Stimulated activated CD4-positive, alpha-beta T cell treated with anti-CD3 and anti-CD28 coated beads, Interleukin-12 subunit alpha, Interleukin-12 subunit beta, amount 100 ng/mL, for 48 hours (primary cell): ENCODE measurements around the gene EFCAB7.
"Not testable (repeated sequence)": the region's sequence is repeated elsewhere in the genome, so short reads cannot be mapped to it uniquely, and the experiment has no call there.

Source experiments
- DNase-seq, 3 donors: peaks; one replicate each; pipeline ENCODE4 v3.0.0-alpha.2; 2020; ENCODE audit warnings: low read depth in 2 of 3, low spot score in 1 of 3

The EFCAB7 gene

DNA sequence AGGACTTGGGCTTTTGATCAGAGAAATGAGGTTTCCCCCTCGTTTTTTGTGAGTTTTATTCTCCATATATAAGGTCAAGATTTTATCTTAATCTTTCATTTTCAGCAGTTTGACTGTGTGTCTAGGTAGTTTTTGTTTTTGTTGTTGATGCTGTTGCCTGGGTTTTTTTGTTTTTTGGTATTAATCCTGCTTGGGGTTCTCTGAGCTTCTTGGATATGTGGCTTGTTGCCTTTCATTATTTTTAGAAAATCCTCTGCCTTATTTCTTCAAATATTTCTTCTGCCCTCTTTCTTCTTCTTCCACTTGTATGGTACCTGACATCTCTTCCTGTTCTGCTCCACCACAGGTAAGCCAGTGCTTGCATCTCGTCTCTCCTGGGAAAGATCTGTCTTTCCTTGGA is 25.0 kb downstream of the EFCAB7 start:
- DNase-seq = no peak

- no peak for DNase-seq
These were observed 25.6 kb downstream of the EFCAB7 start for GRCh38 chr1:63548877-63549276.

DNA sequence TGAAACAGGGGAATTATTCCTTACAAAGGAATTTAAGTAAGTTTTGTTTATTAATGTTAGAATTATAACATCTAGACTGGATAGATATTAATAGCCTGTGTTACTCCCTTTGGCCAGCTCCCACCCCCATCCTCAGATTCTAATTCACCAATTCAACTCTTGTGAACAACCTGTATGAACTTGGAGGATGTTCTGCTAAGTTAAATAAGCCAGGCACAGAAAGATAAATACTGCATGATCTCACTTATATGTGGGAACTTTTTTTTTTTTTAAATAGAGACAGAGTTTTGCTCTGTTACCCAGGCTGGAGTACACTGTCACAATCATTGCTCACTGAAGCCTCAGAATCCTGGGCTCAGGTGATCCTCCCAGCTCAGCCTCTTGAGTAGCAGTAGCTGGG is 32.2 kb downstream of the EFCAB7 start:
- no peak for DNase-seq

DNA sequence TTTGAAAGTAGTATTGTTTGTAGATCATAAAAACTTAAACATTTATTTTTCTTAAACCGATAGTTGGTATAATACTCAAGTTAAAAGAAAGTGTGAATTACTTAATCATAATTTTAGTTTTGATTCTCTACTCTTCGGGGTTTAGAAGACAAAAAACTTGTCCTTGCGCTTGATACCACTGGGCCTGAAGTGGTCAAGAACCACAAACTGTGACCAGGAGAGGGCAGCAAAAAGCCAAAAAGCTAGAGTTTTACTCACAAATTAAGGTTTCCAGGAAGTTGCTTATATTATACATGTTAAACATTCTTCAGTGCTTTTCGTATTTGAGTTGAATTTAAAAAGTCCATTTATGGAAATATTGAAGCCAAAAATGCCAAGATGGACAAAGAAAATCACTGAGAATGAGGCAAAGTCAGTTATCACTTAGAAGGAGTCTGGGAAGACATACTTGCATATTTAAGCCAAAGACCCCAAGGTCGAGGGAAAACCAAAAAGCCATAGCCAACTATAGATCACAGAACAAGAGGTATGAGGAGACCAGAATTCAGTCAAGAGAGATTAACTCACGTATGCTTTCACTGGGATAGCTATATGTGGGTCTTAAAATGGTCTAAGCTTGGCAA is 34.2 kb downstream of the EFCAB7 start:
- DNase-seq = peak in 2 of 3 donors; percentile 8 to 12

DNA sequence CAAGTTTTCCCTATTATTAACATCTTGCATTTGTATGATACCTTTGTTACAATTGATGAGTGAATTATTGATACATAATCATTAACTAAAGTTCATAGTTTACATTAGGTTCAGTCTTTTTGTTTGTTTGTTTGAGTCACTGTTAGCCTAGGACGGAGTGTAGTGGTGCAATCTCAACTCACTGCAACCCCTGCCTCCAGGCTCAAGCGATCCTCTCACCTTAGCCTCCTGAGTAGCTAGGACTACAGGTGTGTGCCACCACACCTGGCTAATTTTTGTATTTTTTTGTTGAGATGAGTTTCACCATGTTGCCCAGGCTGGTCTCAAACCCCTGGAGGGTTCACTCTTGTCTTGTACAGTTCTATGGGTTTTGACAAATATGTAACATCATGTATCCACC is 36.0 kb downstream of the EFCAB7 start:
- DNase-seq = no peak

DNA sequence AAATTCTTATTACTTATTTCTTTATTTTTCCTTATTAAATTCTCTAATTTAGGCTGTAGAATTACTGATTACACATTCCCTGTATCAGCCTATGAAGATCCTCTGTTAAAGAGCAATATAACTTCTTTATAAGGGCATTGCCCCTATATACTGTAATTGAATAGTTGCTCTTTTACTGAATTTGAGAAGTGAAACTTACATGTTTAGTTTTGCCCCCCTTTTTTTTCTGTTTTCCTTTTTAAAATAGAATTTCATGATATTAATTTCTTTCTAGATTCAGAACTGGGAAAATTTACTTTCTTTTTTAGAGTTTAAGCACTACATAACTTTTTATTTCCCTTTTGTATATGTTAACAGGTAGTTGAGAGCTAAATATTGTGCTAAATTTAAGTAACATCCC is 40.4 kb downstream of the EFCAB7 start:
- no peak for DNase-seq

DNA sequence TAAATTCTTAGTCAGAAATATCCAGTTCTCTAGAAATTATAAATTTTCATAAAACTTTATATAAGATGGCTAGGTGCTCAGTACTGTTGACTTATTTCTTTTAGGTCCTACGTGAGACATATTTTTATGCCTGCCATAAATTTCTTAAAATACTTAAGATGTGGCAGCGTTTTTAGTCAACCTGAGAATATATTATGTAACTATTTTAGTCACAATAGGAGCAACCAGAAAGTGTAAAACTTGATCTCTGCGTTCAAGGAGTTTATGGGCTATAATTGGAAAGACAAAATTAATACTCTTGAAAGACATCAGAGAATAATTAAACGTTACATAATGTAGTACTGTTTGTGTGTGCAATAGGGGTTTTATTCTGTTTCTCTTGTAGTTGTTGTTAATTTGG is 45.7 kb downstream of the EFCAB7 start:
- DNase-seq = no peak

GRCh38 chr1:63569640-63570316 is 46.5 kb downstream of the EFCAB7 start:
- no peak for DNase-seq

DNA sequence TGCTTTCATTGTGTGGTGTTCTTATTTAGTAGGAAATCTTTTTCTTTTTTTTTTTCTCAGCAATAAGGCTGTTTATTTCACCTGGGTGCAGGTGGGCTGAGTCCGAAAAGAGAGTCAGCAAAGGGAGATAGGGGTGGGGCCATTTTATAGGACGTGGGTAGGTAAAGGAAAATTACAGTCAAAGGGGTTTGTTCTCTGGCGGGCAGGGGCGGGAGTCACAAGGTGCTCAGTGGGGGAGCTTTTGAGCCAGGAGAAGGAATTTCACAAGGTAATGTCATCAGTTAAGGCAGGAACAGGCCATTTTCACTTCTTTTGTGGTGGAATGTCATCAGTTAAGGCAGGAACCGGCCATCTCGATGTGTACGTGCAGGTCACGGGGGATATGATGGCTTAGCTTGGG is 49.4 kb downstream of the EFCAB7 start:
- not testable (repeated sequence) for DNase-seq

DNA sequence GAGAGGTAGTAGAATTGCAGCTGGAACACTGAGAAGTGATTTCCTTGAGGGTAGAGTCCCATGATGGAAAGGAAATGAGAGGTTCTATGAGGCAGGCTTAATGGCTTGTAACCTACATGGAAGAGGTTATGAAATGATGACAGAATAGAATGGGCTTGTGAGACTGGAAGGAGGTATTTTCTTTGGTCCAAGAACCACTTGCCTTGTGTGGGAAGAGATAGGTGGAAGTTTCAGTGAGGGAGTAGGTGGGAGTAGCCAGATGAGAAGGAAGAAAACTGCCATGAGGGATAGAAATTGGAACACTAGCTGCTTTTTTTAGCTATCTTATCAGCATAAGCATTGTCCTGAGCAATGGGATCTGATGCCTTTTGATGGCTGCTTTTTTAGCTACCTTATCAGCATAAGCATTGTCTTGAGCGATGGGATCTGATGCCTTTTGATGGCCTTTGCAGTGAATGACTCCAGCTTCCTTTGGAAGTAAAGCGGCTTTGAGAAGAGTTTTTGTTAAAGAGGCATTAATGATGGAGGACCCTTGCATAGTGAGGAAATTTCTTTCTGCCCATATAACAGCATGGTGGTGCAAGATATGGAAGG is 51.0 kb downstream of the EFCAB7 start:
- DNase-seq = not testable (repeated sequence)

DNA sequence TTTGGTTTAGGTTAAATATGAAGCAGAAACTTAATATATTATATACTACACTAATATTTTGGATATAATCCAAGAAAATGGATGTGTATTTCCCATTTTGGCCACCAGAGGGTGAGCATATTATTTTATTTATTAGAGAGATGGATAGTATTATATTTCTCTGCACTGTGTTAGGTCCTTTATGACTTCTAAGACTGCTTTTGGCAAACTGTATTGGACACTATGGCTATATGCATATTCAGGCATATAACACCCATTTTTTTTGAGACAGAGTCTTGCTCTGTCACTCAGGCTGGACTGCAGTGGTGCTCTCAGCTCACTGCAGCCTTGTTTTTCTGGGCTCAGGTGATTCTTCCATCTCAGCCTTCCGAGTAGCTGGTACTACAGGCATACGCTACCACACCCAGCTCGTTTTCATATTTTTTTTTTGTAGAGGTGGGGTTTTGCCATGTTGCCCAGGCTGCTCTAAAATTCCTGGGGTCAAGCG is 52.1 kb downstream of the EFCAB7 start:
- DNase-seq = peak in 1 of 3 donors; percentile 41

- not testable (repeated sequence) for DNase-seq
These were observed 63.0 kb downstream of the EFCAB7 start for GRCh38 chr1:63586326-63586725.

DNA sequence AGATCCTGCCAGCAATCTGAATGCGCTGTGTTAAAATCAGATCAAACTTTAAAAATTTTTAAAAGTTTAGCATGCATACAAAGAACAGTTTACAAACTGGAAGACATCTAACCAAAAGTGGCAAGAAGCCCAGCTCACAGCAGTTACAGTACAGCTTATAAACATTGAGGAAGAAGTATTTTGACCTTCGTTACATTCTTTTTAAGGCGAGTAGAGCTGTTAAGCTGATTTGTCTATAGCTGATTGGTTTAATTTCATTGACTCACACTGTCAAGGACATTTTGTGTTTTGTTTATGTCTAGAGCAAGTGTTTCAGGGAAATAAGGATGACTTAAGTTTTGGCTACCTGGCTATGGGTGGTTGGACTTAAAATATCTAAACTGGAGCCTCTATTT is 66.8 kb downstream of the EFCAB7 start:
- DNase-seq = no peak

- no peak for DNase-seq
These were observed 69.4 kb downstream of the EFCAB7 start for GRCh38 chr1:63592536-63593302.

DNA sequence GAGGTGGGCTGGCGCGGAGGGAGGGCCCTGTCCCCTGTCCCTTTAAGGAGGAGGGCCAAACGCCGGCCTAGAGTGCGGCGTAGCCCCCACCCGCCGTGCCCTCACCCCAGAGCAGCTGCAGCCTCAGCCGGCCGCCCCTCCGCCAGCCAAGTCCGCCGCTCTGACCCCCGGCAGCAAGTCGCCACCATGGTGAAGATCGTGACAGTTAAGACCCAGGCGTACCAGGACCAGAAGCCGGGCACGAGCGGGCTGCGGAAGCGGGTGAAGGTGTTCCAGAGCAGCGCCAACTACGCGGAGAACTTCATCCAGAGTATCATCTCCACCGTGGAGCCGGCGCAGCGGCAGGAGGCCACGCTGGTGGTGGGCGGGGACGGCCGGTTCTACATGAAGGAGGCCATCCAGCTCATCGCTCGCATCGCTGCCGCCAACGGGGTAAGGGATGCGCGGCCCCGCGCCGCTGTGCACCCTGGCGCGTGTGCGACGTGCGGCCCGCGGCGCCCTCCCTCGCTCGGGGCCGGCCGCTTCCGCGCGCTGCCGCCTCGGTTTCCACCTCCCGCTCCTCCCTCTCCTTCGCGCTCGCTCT is 70.1 kb downstream of the EFCAB7 start, which contains the start of gene PGM1:
PGM1 (plus strand) TSS at position 109 of the 583 bp plus-strand sequence; CDS start at position 187, 78 bp downstream.
- peak; percentile 53 to 71 (median 64) for DNase-seq

DNA sequence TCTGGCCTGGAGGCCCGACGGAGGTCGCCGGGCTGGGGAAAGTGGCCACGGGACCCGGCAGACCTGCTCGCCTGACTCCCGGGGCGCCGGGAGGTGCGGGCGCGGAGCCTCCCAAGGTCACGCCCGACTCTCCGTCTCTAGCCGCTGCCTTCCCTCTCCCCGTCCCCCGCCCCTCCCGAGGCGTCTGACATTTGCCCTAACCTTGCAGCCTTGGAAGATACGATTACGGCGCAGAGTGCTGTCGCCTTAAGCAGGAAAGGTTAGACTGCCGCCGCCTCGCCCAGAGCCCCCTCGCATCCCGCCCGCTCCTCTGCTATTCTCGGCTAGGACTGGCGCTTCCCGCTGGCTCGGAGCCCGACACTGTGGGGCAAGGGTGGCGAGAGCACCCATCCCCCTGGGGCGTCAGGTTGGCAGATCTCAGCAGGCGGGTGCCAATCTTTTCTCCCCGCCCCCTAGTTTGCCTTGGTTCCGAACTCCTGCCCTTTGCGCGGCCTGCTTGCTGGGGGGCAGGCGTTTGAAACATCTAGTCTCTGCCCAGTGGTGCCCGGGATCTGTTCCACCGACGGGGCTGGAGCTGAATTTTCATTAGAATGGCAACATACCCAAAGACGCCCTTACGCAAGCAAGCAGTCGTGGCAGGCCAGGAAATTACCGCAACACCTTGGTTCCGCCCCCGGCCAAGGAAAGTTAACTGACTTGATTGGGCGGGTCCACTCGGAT is 70.7 kb downstream of the EFCAB7 start:
- peak; percentile 64 to 69 (median 69) for DNase-seq

DNA sequence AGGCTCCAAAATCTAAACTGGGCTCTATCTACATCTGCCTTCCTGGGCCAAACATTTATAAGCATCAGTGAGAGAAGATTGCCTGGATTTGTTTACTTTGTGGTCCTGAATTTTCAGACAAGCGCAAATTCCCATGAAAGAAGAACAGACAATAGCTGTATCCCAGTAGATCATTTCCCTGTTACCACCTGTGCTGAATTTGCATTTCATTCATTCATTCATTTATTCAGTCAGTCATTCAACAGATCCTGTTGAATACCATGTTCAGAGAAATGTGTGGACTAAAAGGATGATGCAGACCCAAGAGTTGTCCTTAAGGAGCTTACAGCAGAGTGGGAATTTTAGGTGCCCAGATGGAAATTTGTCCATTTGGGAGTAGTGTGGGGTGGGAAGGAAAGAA is 72.1 kb downstream of the EFCAB7 start:
- DNase-seq = no peak

DNA sequence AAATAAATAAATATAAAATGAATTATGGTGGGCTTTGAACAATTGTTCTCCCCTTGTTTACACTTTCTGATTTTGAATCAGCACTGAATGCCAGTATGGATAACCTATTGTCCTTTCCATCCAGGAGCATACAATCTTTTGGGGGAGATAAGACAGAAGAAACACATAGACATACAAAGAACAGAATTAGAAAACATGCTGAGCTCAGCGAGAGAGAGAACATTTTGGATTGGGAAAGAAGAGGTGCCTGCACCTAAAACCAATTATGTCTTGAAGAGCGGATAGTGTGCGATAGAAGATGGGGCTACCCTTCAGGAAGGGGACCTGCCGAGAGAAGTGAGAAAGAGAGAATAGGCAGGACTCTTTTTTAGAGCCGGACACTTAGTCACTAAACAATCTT is 76.5 kb downstream of the EFCAB7 start:
- no peak for DNase-seq

GRCh38 chr1:63600248-63600647 is 76.9 kb downstream of the EFCAB7 start:
- no peak for DNase-seq

DNA sequence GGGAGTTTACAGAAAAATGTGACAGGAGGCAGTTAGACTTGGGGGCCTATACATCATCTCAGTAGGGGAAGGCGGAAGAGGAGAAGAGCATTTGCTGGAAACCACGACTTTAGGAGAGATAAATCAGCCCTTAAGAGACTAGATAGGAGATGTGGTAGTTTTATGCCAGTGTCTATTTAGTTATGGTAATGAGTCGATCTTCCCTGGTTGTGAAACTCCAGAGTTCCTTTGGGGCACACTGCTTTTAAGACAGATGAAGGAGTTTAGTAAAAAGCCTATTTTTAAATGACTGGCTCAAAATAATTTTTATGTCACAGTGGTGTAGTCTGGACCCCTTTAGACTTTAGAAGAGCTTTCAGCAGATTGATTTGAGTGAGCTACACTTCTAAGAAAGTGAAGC is 77.7 kb downstream of the EFCAB7 start:
- DNase-seq = no peak

DNA sequence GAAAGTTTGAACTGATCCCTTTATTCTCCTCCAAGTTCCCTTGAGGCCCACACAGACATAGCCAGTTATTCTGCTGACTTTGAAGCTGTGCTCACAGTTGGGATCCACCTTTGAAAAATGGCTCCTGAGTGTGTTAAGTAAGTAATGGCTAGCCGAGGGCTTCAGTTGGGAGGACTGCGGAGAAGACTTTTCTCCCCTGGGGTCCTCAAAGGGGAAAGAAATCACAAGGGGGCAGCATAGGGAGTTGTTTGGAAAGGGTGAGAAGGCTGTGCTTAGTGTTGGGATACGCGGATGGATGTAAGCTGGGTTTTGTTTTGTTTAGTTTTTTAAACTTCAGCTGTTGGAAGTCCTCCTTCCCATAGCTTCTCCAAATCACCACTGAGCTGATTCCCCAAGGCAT is 78.1 kb downstream of the EFCAB7 start:
- DNase-seq = no peak
